Liver (tissue), 9 donors: Measurements from ENCODE around the gene GOLGA6L6. TPM values are rescaled to one million over a fixed set of nuclear protein-coding genes. Genes with fewer than 3 reads are reported as not detected.
"Not testable (repeated sequence)": the region's sequence is repeated elsewhere in the genome, so short reads cannot be mapped to it uniquely, and the experiment has no call there.

ENCODE experiments used
- DNase-seq: peaks from one replicate; pipeline ENCODE4 v3.0.0-alpha.2; 2017; ENCODE audit warnings: low spot score
- H3K27ac ChIP-seq, 2 donors: one replicate each; pipeline ENCODE4 v1.7.0; 2013; ENCODE audit warnings: inconsistent platforms in 2 of 2, low read length in 2 of 2, control low read depth in 1 of 2, low read depth in 1 of 2, mild to moderate bottlenecking in 1 of 2
- H3K27me3 ChIP-seq, 4 donors: one replicate each; pipeline versions ENCODE4 v1.6.1 to v1.7.0; 2013; ENCODE audit warnings: low read length in 3 of 4, inconsistent platforms in 1 of 4, mild to moderate bottlenecking in 1 of 4, moderate library complexity in 1 of 4; ENCODE audit not compliant: control insufficient read depth in 4 of 4, insufficient read depth in 4 of 4
- H3K36me3 ChIP-seq, 4 donors: one replicate each; pipeline versions ENCODE4 v1.6.1 to v1.7.0; 2013; ENCODE audit warnings: low read length in 3 of 4, mild to moderate bottlenecking in 3 of 4, low read depth in 1 of 4, moderate library complexity in 1 of 4; ENCODE audit not compliant: control insufficient read depth in 4 of 4, insufficient read depth in 3 of 4
- H3K4me1 ChIP-seq, 4 donors: one replicate each; pipeline versions ENCODE4 v1.6.1 to v1.7.0; 2013; ENCODE audit warnings: low read length in 3 of 4, mild to moderate bottlenecking in 3 of 4, moderate library complexity in 1 of 4; ENCODE audit not compliant: control insufficient read depth in 4 of 4, insufficient read depth in 4 of 4
- H3K4me3 ChIP-seq, 3 donors: one replicate each; pipeline versions ENCODE4 v1.6.1 to v1.7.0; 2013; ENCODE audit warnings: low read length in 3 of 3, control low read depth in 1 of 3, low read depth in 1 of 3, mild to moderate bottlenecking in 1 of 3
- H3K9ac ChIP-seq, 2 donors: one replicate each; pipeline ENCODE4 v1.7.0; 2013; ENCODE audit warnings: low read length in 2 of 2, mild to moderate bottlenecking in 2 of 2, moderate library complexity in 2 of 2, control low read depth in 1 of 2, low read depth in 1 of 2
- H3K9me3 ChIP-seq, 4 donors: one replicate each; pipeline versions ENCODE4 v1.6.1 to v1.7.0; 2013; ENCODE audit warnings: low read length in 3 of 4; ENCODE audit not compliant: control insufficient read depth in 4 of 4
- WGBS: extraction: QIAGEN DNeasy Blood & Tissue Kit; methylation state at CpG from one replicate; pipeline ENCODE4 v1.1.7; 2013; 5-methylcytosine and 5-hydroxymethylcytosine counted together
- polyA plus RNA-seq, 2 donors: library from polyadenylated mRNA; stranded (reverse) in 1 of 2; unstranded in 1 of 2; fragments of 200-250 nt in 1 of 2; fragments of >200 nt in 1 of 2; fragmentation: Nextera tagmentation in 1 of 2; extraction: Ambion mirVana in 1 of 2; gene quantifications; one replicate each; pipeline versions ENCODE4 v1.2.1 to v1.2.3, GENCODE V29; 2013 to 2015
- total RNA-seq, 2 donors: library from RNA; depleted of rRNA; stranded (reverse); fragments of >200 nt; gene quantifications; one replicate each; pipeline ENCODE4 v1.2.3, GENCODE V29; 2014
- donor health status: healthy.
- donor health status: healthy.
- donor health status: healthy.
- donor health status: healthy.
- donor health status: healthy.

The GOLGA6L6 gene
- total and polyA plus RNA-seq, 4 donors: not detected

- WGBS: 32% methylated on average over 19 of the region's 87 CpGs
- H3K4me3 ChIP-seq, H3K27ac ChIP-seq, H3K27me3 ChIP-seq, H3K4me1 ChIP-seq, H3K36me3 ChIP-seq, DNase-seq, H3K9me3 ChIP-seq, H3K9ac ChIP-seq: not testable (repeated sequence)
Measured at GRCh38 chr15:20505926-20506658, 35.5 kb downstream of the GOLGA6L6 start.

GRCh38 chr15:20502839-20503238 is 38.8 kb downstream of the GOLGA6L6 start:
- H3K9ac ChIP-seq, H3K4me3 ChIP-seq, H3K27ac ChIP-seq, H3K4me1 ChIP-seq, H3K36me3 ChIP-seq, H3K9me3 ChIP-seq, H3K27me3 ChIP-seq, DNase-seq: not testable (repeated sequence)
- no CpG with 5 or more reads among the region's 3 CpGs for WGBS

GRCh38 chr15:20501512-20502222 is 39.9 kb downstream of the GOLGA6L6 start:
- H3K36me3 ChIP-seq, H3K27ac ChIP-seq, DNase-seq, H3K9me3 ChIP-seq, H3K27me3 ChIP-seq, H3K9ac ChIP-seq, H3K4me3 ChIP-seq, H3K4me1 ChIP-seq: not testable (repeated sequence)
- no CpG with 5 or more reads among the region's 5 CpGs for WGBS

DNA sequence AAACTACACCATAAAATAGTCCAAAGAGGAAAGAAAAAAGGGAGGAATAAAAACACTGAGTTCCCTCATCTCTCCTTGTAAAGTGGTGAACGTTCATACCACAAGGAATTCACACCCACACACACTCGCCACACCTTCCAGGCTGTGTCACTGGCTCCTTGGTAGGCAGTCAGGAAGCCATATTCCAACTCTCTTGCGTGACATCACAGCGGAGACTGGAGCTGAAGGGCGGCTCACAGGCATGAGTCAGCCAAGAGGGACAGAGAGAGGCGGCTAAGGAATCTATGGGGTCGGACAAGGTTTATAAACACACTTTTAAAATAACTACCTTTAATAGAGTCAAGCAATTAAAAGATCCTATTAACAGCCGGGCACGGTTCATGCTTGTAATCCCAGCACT is 43.8 kb downstream of the GOLGA6L6 start:
- H3K4me3 ChIP-seq, H3K9ac ChIP-seq, H3K4me1 ChIP-seq, H3K27me3 ChIP-seq, H3K27ac ChIP-seq, H3K36me3 ChIP-seq, H3K9me3 ChIP-seq: not testable (repeated sequence)
- WGBS: 74% methylated on average over 5 of the region's 9 CpGs
- DNase-seq: peak; percentile 0

DNA sequence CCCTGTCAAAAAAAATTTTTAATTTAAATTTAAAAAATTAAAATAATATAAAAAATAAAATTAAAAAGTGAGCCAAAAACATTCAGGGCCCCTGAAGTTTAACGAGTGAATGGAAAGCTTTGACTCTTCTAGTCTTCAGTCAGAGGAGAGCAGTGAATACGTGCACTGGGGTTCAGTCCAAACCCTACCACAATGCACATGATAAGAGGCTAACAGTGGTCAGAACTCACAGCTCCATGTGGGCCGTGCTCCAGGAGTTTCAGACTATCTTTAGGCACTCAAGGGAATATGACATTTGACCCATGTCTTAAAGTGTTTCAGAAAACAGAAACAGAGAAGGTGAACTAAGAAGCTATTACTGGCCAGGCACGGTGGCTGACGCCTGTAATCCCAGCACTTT is 48.6 kb downstream of the GOLGA6L6 start:
- H3K9ac ChIP-seq, H3K27ac ChIP-seq, H3K9me3 ChIP-seq, H3K27me3 ChIP-seq, H3K36me3 ChIP-seq, DNase-seq, H3K4me3 ChIP-seq, H3K4me1 ChIP-seq: not testable (repeated sequence)
- 89% methylated on average over 2 of the region's 5 CpGs for WGBS

- H3K9ac ChIP-seq, H3K4me1 ChIP-seq, DNase-seq, H3K9me3 ChIP-seq, H3K36me3 ChIP-seq, H3K27me3 ChIP-seq, H3K27ac ChIP-seq, H3K4me3 ChIP-seq: not testable (repeated sequence)
- WGBS: 84% methylated on average over 2 of the region's 4 CpGs
Measured at GRCh38 chr15:20492598-20492997, 49.0 kb downstream of the GOLGA6L6 start.

DNA sequence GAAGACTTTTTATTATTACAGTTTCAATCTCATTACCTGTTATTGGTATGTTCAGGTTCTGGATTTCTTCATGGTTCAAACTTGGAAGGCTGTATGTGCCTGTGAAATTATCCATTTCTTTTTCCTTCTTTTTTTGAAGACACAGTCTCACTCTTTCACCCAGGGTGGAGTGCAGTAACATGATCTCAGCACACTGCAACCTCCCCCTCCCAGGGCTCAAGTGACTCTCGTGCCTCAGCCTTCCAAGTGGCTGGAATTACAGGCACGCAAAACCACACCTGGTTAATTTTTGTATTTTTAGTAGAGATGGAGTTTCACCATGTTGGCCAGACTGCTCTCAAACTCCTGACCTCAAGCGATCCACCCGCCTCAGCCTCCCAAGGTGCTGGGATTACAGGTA is 52.3 kb downstream of the GOLGA6L6 start:
- 96% methylated on average over 3 of the region's 4 CpGs for WGBS
- not testable (repeated sequence) for H3K4me3 ChIP-seq, H3K27ac ChIP-seq

More for the DNA sequence above, 52.3 kb downstream of the GOLGA6L6 start:
- not testable (repeated sequence) for H3K9me3 ChIP-seq, H3K27me3 ChIP-seq, DNase-seq, H3K36me3 ChIP-seq, H3K4me1 ChIP-seq, H3K9ac ChIP-seq
